ENCODE data around the gene BAZ2B. TPM values are rescaled to one million over a fixed set of nuclear protein-coding genes. Genes with fewer than 3 reads are reported as not detected.

Gene BAZ2B
- total and polyA plus RNA-seq, 2 donors (not counting 3 experiments of a cell fraction or from before 2014, with no cell fraction given): 22.1 to 73.8 TPM

GRCh38 chr2:159489476-159489875 is 126.9 kb downstream of the BAZ2B start:
- no TSS peak for BruUV-seq (replicated peaks)
- dilution Hi-C loops (cut with MboI; ENCODE audit: extremely low pct_ligation_motif_present, low sequenced_read_pairs) (no loop called here), intact Hi-C loops (cut with micrococcal nuclease) (no loop called here)
- H2AFZ ChIP-seq (ENCODE audit: low read depth, low read length): no peak overlapping the region
- H3K9me1 ChIP-seq (replicated peaks; ENCODE audit: control insufficient read depth, extremely low read depth, insufficient read depth, low read length): no peaks in the 10 kb centered on the region
- no peaks in the 10 kb centered on the region for H3K79me2 ChIP-seq (ENCODE audit: control insufficient read depth, insufficient read depth, low read length)
- no peak for FAIRE-seq
- H3K4me2 ChIP-seq (ENCODE audit: insufficient read depth, low read length): no peak overlapping the region
- TF ChIP-seq JUN (IDR thresholded peaks at IDR 0.05; ENCODE audit: borderline replicate concordance, insufficient read depth, insufficient read length, low read depth): no peak
- TF ChIP-seq POLR2AphosphoS5 (IDR thresholded peaks at IDR 0.05; ENCODE audit: insufficient read depth, low read depth, low read length): no peak
- no peak for TF ChIP-seq FOS (IDR thresholded peaks at IDR 0.05; ENCODE audit: borderline replicate concordance, insufficient read depth, low read length)
- no peak for TF ChIP-seq CTCF (IDR thresholded peaks at IDR 0.05; ENCODE audit: extremely low read depth in 1 of 2, insufficient read depth in 1 of 2, low read depth in 1 of 2, low read length in 2 of 2)
- TF ChIP-seq POLR2A (IDR thresholded peaks at IDR 0.05; ENCODE audit: low read depth, low read length): no peak
- TF ChIP-seq GATA2 (IDR thresholded peaks at IDR 0.05; ENCODE audit: insufficient read depth, insufficient read length, low read depth, low read length): no peak
- TF ChIP-seq MYC (IDR thresholded peaks at IDR 0.05; ENCODE audit: low read depth, low read length): no peak
- H3K4me1 ChIP-seq (ENCODE audit: control insufficient read depth, extremely low read depth, insufficient read depth, low read length): no peaks in the 10 kb centered on the region
- no peak for DNase-seq (ENCODE audit: low read depth, low spot score)
- H3K4me3 ChIP-seq (replicated peaks in 1 of 3; ENCODE audit: insufficient read depth in 1 of 3, low read depth in 1 of 3, low read length in 3 of 3): no peak overlapping the region
- H3K9ac ChIP-seq (replicated peaks; ENCODE audit: extremely low read depth, insufficient read depth, low read length): no peak overlapping the region
- no peaks in the 10 kb centered on the region for H3K27me3 ChIP-seq (ENCODE audit: control insufficient read depth in 2 of 2, insufficient read depth in 2 of 2, low read length in 2 of 2)
- CTCF ChIA-PET: no interaction called here
- no peak overlapping the region for H3K27ac ChIP-seq (ENCODE audit: insufficient read depth, low read depth, low read length)
- POLR2A ChIA-PET: no interaction called here
- H3K36me3 ChIP-seq (ENCODE audit: control insufficient read depth in 2 of 2, extremely low read depth in 1 of 2, insufficient read depth in 2 of 2, low read length in 2 of 2): no peaks in the 10 kb centered on the region
- no peaks in the 10 kb centered on the region for H3K9me3 ChIP-seq (replicated peaks; ENCODE audit: control insufficient read depth, insufficient read depth, low read length)
- no peaks in the 10 kb centered on the region for H4K20me1 ChIP-seq (replicated peaks; ENCODE audit: control insufficient read depth, extremely low read depth, insufficient read depth, low read length)

- intact Hi-C loops (cut with micrococcal nuclease) (no loop called here), dilution Hi-C loops (cut with MboI; ENCODE audit: extremely low pct_ligation_motif_present, low sequenced_read_pairs) (no loop called here)
- Histone ChIP-seq H3K4me1 (ENCODE audit: control insufficient read depth, extremely low read depth, insufficient read depth, low read length) (no peaks in the 10 kb centered on the region), H3K4me3 (replicated peaks in 1 of 3; ENCODE audit: insufficient read depth in 1 of 3, low read depth in 1 of 3, low read length in 3 of 3) (no peak overlapping the region), H3K27ac (ENCODE audit: insufficient read depth, low read depth, low read length) (no peak overlapping the region), H3K4me2 (ENCODE audit: insufficient read depth, low read length) (no peak overlapping the region), H4K20me1 (replicated peaks; ENCODE audit: control insufficient read depth, extremely low read depth, insufficient read depth, low read length) (no peaks in the 10 kb centered on the region), H3K27me3 (ENCODE audit: control insufficient read depth in 2 of 2, insufficient read depth in 2 of 2, low read length in 2 of 2) (no peaks in the 10 kb centered on the region), H3K36me3 (ENCODE audit: control insufficient read depth in 2 of 2, extremely low read depth in 1 of 2, insufficient read depth in 2 of 2, low read length in 2 of 2) (no peaks in the 10 kb centered on the region), H3K9ac (replicated peaks; ENCODE audit: extremely low read depth, insufficient read depth, low read length) (no peak overlapping the region), H2AFZ (ENCODE audit: low read depth, low read length) (no peak overlapping the region), H3K9me3 (replicated peaks; ENCODE audit: control insufficient read depth, insufficient read depth, low read length) (no peaks in the 10 kb centered on the region), H3K9me1 (replicated peaks; ENCODE audit: control insufficient read depth, extremely low read depth, insufficient read depth, low read length) (no peaks in the 10 kb centered on the region), H3K79me2 (ENCODE audit: control insufficient read depth, insufficient read depth, low read length) (no peaks in the 10 kb centered on the region)
- DNase-seq (ENCODE audit: low read depth, low spot score): no peak
- ChIA-PET POLR2A (no interaction called here), CTCF (interaction anchor here (0.9 kb wide), 1 partner anchor 29 kb away, joined by 3 read pairs; no protein-coding TSS in a partner anchor)
- no peak for TF ChIP-seq POLR2A (IDR thresholded peaks at IDR 0.05; ENCODE audit: low read depth, low read length)
- TF ChIP-seq MYC (IDR thresholded peaks at IDR 0.05; ENCODE audit: low read depth, low read length): no peak
- TF ChIP-seq GATA2 (IDR thresholded peaks at IDR 0.05; ENCODE audit: insufficient read depth, insufficient read length, low read depth, low read length): no peak
- TF ChIP-seq EZH2 (IDR thresholded peaks at IDR 0.05; ENCODE audit: borderline replicate concordance, low read depth, low read length, severe bottlenecking): no peak
- TF ChIP-seq CTCF (IDR thresholded peaks at IDR 0.05; ENCODE audit: extremely low read depth in 1 of 2, insufficient read depth in 1 of 2, low read depth in 1 of 2, low read length in 2 of 2): no peak
- no peak for TF ChIP-seq MAX (IDR thresholded peaks at IDR 0.05; ENCODE audit: insufficient read depth, insufficient read length)
- TF ChIP-seq POLR2AphosphoS5 (IDR thresholded peaks at IDR 0.05; ENCODE audit: insufficient read depth, low read depth, low read length): no peak
- no peak for TF ChIP-seq JUN (IDR thresholded peaks at IDR 0.05; ENCODE audit: borderline replicate concordance, insufficient read depth, insufficient read length, low read depth)
- no peak for TF ChIP-seq FOS (IDR thresholded peaks at IDR 0.05; ENCODE audit: borderline replicate concordance, insufficient read depth, low read length)
- no TSS peak for BruUV-seq (replicated peaks)
- FAIRE-seq: no peak
Measured at GRCh38 chr2:159484532-159484931, 131.8 kb downstream of the BAZ2B start.

Measured in endothelial cell of umbilical vein (primary cell).